KMS-11 (cell line): ENCODE results near the gene PRDX2.
"Not testable (repeated sequence)": the region's sequence is repeated elsewhere in the genome, so short reads cannot be mapped to it uniquely, and the experiment has no call there.

Experiments
- H2AFZ ChIP-seq: fragments of 200-600 bp; sonication (generic); 2 replicates; pipeline ENCODE4 v1.6.1; 2016; ENCODE audit warnings: antibody characterized with exemption, mixed run types, low read depth
- H3K27ac ChIP-seq: fragments of 200-600 bp; sonication (generic); 2 replicates; pipeline ENCODE4 v1.6.1; 2016; ENCODE audit warnings: mild to moderate bottlenecking, mixed run types
- H3K27me3 ChIP-seq: fragments of 200-600 bp; sonication (generic); 2 replicates; pipeline ENCODE4 v1.6.1; 2017; ENCODE audit warnings: mild to moderate bottlenecking, low read depth, mixed run types, moderate library complexity; ENCODE audit not compliant: insufficient read depth
- H3K36me3 ChIP-seq: fragments of 200-600 bp; sonication (generic); 2 replicates; pipeline ENCODE4 v1.6.1; 2017; ENCODE audit warnings: mild to moderate bottlenecking, mixed run types; ENCODE audit not compliant: insufficient read depth
- H3K4me1 ChIP-seq: fragments of 200-600 bp; sonication (generic); 2 replicates; pipeline ENCODE4 v1.6.1; 2016; ENCODE audit warnings: mild to moderate bottlenecking, low read depth, mixed run types; ENCODE audit not compliant: poor library complexity, severe bottlenecking
- H3K4me2 ChIP-seq: fragments of 200-600 bp; sonication (generic); 2 replicates; pipeline ENCODE4 v1.7.0; 2016; ENCODE audit warnings: mild to moderate bottlenecking, mixed run types
- H3K4me3 ChIP-seq: fragments of 200-600 bp; sonication (generic); IDR thresholded peaks from 2 replicates; pipeline ENCODE4 v1.6.1; 2017; ENCODE audit warnings: low read depth, low read length, mixed read lengths; ENCODE audit not compliant: insufficient read depth
- H3K79me2 ChIP-seq: fragments of 200-600 bp; sonication (generic); 2 replicates; pipeline ENCODE4 v1.6.1; 2016; ENCODE audit warnings: low read depth, mixed run types; ENCODE audit not compliant: insufficient read depth
- H3K9ac ChIP-seq: fragments of 200-600 bp; sonication (generic); 2 replicates; pipeline ENCODE4 v1.6.1; 2016; ENCODE audit warnings: mild to moderate bottlenecking, mixed run types
- H4K20me1 ChIP-seq: fragments of 200-600 bp; sonication (generic); 2 replicates; pipeline ENCODE4 v1.6.1; 2016; ENCODE audit warnings: mild to moderate bottlenecking, mixed run types; ENCODE audit not compliant: insufficient read depth
- CTCF ChIP-seq: fragments of 200-600 bp; sonication (generic); conservative IDR thresholded peaks from 2 replicates; pipeline ENCODE4 v1.6.1; 2017; ENCODE audit warnings: low read depth, mild to moderate bottlenecking, antibody characterized with exemption, low read length, moderate library complexity, mixed read lengths

Gene PRDX2

DNA sequence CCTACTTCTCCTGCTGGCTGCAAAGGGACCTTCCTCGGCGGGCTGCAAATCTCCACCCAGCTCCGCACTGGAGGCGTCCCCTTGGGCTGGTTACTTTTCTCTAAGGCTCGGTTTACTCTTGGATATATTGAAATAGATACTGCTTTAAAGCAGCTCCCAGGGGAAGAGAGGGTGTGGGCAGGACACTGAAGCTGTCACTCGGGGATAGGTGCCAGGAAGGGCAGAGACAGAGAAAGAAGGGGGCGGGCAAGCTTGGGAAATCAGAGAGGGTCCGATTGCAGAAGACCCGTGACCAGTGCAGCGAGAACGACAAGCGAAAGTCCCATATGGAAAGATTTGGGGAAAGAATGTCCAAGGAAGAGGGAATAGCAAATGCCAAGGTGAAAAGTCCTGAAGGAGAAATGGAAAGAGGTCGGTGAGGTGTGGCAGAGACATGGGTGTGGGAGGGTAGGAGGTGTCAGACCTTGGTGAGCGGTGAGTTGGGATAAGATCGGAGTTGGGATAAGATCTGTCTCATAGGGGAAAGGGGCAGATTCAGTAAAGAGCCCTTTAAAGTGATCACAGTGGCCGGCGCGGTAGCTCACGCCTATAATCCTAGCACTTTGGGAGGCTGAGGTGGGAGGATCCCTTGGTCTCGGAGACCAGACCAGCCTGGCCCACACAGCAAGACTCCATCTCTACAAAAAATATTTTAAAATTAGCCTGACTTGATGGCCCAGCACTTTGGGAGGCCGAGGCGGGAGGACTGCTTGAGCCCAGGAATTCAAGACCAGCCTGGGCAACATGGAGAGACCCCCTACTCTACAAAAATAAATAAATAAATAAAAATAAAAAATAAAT is 887 bp upstream of the PRDX2 start:
- Histone ChIP-seq H2AFZ (peak overlapping the region; percentile 85), H3K4me3 (no peak overlapping the region), H3K79me2 (no peaks in the 10 kb centered on the region), H3K36me3 (no peaks in the 10 kb centered on the region), H3K27ac (no peak overlapping the region), H3K4me2 (peak overlapping the region; percentile 69), H3K4me1 (no peaks in the 10 kb centered on the region), H3K9ac (no peak overlapping the region), H4K20me1 (no peaks in the 10 kb centered on the region), H3K27me3 (peaks cover 13% of the 10 kb centered on the region)
- TF ChIP-seq CTCF, result no peak

DNA sequence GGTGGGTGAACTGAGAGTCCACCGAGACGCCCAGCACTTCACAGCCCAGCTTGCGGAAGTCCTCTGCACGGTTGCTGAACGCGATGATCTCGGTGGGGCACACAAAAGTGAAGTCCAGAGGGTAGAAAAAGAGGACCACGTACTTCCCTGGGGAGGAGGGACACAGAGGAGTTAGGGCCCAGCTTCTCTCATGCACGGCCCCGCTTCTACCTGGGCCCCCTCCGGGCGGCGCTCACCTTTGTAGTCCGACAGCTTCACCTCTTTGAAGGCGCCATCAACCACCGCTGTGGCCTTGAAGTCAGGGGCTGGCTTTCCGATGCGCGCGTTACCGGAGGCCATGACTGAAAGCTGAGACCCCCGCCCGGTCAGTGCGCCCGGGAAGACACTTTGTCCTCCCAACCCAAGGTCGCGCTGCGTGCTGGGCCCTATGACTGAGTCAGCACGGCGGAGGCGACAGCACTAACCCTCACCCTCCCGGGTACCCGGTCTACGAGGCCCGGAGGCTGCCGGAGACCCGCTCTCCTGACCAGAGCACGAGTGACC is 606 bp downstream of the PRDX2 start:
- no peak for TF ChIP-seq CTCF
- peak overlapping the region; percentile 52; the same call in 1 of the 2 replicates for H3K9ac ChIP-seq
- H4K20me1 ChIP-seq, result no peaks in the 10 kb centered on the region
- no peaks in the 10 kb centered on the region for H3K79me2 ChIP-seq
- peaks cover 5% of the 10 kb centered on the region for H3K4me1 ChIP-seq
- H3K27me3 ChIP-seq, result peaks cover 13% of the 10 kb centered on the region
- H3K36me3 ChIP-seq, result no peaks in the 10 kb centered on the region
- H2AFZ ChIP-seq, result peak overlapping the region; percentile 85; the same call in 1 of the 2 replicates
- no peak overlapping the region for H3K27ac ChIP-seq
- peak overlapping the region; percentile 69; the same call in 1 of the 2 replicates for H3K4me2 ChIP-seq
- no peak overlapping the region for H3K4me3 ChIP-seq

GRCh38 chr19:12800466-12800770 is 1.2 kb downstream of the PRDX2 start:
- Histone ChIP-seq H3K9ac (no peak overlapping the region), H3K36me3 (no peaks in the 10 kb centered on the region), H3K27me3 (peaks cover 13% of the 10 kb centered on the region), H3K4me1 (peaks cover 10% of the 10 kb centered on the region), H3K79me2 (no peaks in the 10 kb centered on the region), H4K20me1 (no peaks in the 10 kb centered on the region), H3K27ac (no peak overlapping the region), H3K4me3 (no peak overlapping the region), H2AFZ (no peak overlapping the region), H3K4me2 (no peak overlapping the region)
- no peak for TF ChIP-seq CTCF

- Histone ChIP-seq H4K20me1 (no peaks in the 10 kb centered on the region), H3K4me3 (no peak overlapping the region), H3K4me1 (peaks cover 11% of the 10 kb centered on the region), H3K27me3 (peaks cover 13% of the 10 kb centered on the region), H3K36me3 (no peaks in the 10 kb centered on the region), H3K9ac (no peak overlapping the region), H3K27ac (no peak overlapping the region), H3K79me2 (no peaks in the 10 kb centered on the region), H2AFZ (no peak overlapping the region), H3K4me2 (no peak overlapping the region)
- TF ChIP-seq CTCF, result no peak
Measured at GRCh38 chr19:12799742-12800465, 1.7 kb downstream of the PRDX2 start.

DNA sequence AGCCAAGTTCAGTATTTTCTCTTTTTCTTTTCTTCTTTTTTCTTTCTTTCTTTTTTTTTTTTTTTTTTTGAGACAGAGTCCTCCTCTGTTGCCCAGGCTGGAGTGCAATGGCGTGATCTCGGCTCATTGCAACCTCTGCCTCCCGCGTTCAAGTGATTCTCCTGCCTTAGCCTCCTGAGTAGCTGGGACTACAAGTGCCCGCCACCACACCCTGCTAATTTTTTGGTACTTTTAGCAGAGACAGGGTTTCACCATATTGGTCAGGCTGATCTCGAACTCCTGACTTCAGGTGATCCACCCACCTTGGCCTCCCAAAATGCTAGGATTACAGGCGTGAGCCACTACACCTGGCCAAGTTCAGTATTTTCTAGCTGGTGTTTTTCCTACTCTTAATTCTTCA is 4.0 kb downstream of the PRDX2 start:
- H3K27ac ChIP-seq, H4K20me1 ChIP-seq, H3K36me3 ChIP-seq, H3K79me2 ChIP-seq, H3K4me3 ChIP-seq, H3K4me2 ChIP-seq, H2AFZ ChIP-seq, H3K9ac ChIP-seq: not testable (repeated sequence)
- H3K4me1 ChIP-seq, result peaks cover 22% of the 10 kb centered on the region
- H3K27me3 ChIP-seq, result peaks cover 10% of the 10 kb centered on the region
